HepG2 (cell line): ENCODE results near the gene HMCN2. TPM values are rescaled to one million over a fixed set of nuclear protein-coding genes. Genes with fewer than 3 reads are reported as not detected.

Experiments used
- ATAC-seq: fragments of 200-7000 bp; cut with Tn5 transposase; 3 replicates; pipeline ENCODE4 v1.9.1; 2020; ENCODE audit warnings: mild to moderate bottlenecking, moderate library complexity
- BruUV-seq: library from RNA; stranded (reverse); fragments of 400-500 nt; replicated peaks from 2 replicates; lab custom pipeline; 2021; lab: Mats Ljungman, UMichigan
- CTCF ChIA-PET: fragments of 300-600 bp; formaldehyde crosslinking; extraction: SDS; loops from one replicate; lab custom pipeline; 2021; ENCODE audit warnings: low total read pairs, inconsistent platforms, low intra/inter-chr PET ratio; lab: Yijun Ruan, JAX
- POLR2A ChIA-PET: fragments of 350-600 bp; sonication (Branson Sonifier 250); formaldehyde crosslinking; loops from one replicate; lab custom pipeline; 2020; ENCODE audit warnings: antibody characterized with exemption, inconsistent platforms; lab: Yijun Ruan, JAX
- DNase-seq: peaks from one replicate; pipeline ENCODE4 v3.0.0-alpha.2; 2015; ENCODE audit warnings: low spot score
- FAIRE-seq: peaks from 3 replicates; lab custom pipeline; 2011; peaks lifted over from hg19 to GRCh38; lab: Jason Lieb, UNC
- H2AFZ ChIP-seq: one replicate; pipeline ENCODE4 v1.6.1; 2011; ENCODE audit warnings: low read length, inconsistent platforms
- H3K27ac ChIP-seq: fragments of 300-600 bp; 3 replicates; pipeline ENCODE4 v1.8.0; 2011; ENCODE audit warnings: mixed run types, mild to moderate bottlenecking, mixed read lengths, low read length, inconsistent platforms; ENCODE audit not compliant: insufficient read depth; ENCODE audit errors: extremely low read length
- H3K27me3 ChIP-seq, 2 experiments: fragments of 200-600 bp in 1 of 2; 2 replicates in 1 of 2; 3 replicates in 1 of 2; pipeline versions ENCODE4 v1.6.0 to v1.8.0; 2011; ENCODE audit warnings: low read length in 2 of 2, mild to moderate bottlenecking in 2 of 2, moderate library complexity in 2 of 2, inconsistent platforms in 1 of 2; ENCODE audit not compliant: insufficient read depth in 2 of 2, control insufficient read depth in 1 of 2
- H3K36me3 ChIP-seq, 2 experiments: fragments of 200-600 bp in 1 of 2; replicated peaks in 1 of 2; 2 replicates in 1 of 2; 3 replicates in 1 of 2; pipeline versions ENCODE4 v1.5.1 to v1.8.0; 2011; ENCODE audit warnings: low read length in 2 of 2, inconsistent platforms in 1 of 2; ENCODE audit not compliant: insufficient read depth in 2 of 2, control insufficient read depth in 1 of 2
- H3K4me1 ChIP-seq: 2 replicates; pipeline ENCODE4 v1.5.1; 2012; ENCODE audit warnings: low read length, inconsistent platforms; ENCODE audit not compliant: insufficient read depth
- H3K4me2 ChIP-seq: 2 replicates; pipeline ENCODE4 v1.6.0; 2011; ENCODE audit warnings: low read depth, low read length, inconsistent platforms
- H3K4me3 ChIP-seq, 3 experiments: fragments of 200-600 bp in 1 of 3; sonication (generic), shearing (Covaris generic) in 1 of 3; replicated peaks in 1 of 3; 2 replicates each; pipeline ENCODE4 v1.5.1; 2011 to 2016; ENCODE audit warnings: low read length in 3 of 3, inconsistent platforms in 2 of 3, low read depth in 2 of 3, mild to moderate bottlenecking in 2 of 3, control low read depth in 1 of 3, mixed read lengths in 1 of 3; ENCODE audit not compliant: insufficient read depth in 1 of 3
- H3K79me2 ChIP-seq: one replicate; pipeline ENCODE4 v1.6.1; 2011; ENCODE audit warnings: low read length, inconsistent platforms; ENCODE audit not compliant: insufficient read depth
- H3K9ac ChIP-seq: 2 replicates; pipeline ENCODE4 v1.6.0; 2011; ENCODE audit warnings: mild to moderate bottlenecking, low read depth, low read length, inconsistent platforms; ENCODE audit not compliant: insufficient read depth
- H3K9me3 ChIP-seq: 2 replicates; pipeline ENCODE4 v1.5.1; 2012; ENCODE audit warnings: mild to moderate bottlenecking, low read length
- H4K20me1 ChIP-seq: 2 replicates; pipeline ENCODE4 v1.6.0; 2011; ENCODE audit warnings: inconsistent platforms, mild to moderate bottlenecking, low read length, moderate library complexity; ENCODE audit not compliant: insufficient read depth
- AHR ChIP-seq: IDR thresholded peaks from 2 replicates; pipeline ENCODE4 v1.6.1; 2018; ENCODE audit warnings: missing genetic modification reagents, missing compliant biosample characterization
- BORCS8-MEF2B ChIP-seq: sonication (generic); formaldehyde crosslinking; IDR thresholded peaks from 2 replicates; pipeline ENCODE4 v1.8.0; 2022; ENCODE audit warnings: mild to moderate bottlenecking, missing genetic modification reagents
- CEBPB ChIP-seq: IDR thresholded peaks from 2 replicates; pipeline ENCODE4 v1.6.1; 2011; ENCODE audit warnings: low read depth, low read length, improper control_type of control experiment, borderline replicate concordance
- MAFG ChIP-seq: sonication (generic); formaldehyde crosslinking; IDR thresholded peaks from 2 replicates; pipeline ENCODE4 v1.5.1; 2020; ENCODE audit warnings: mild to moderate bottlenecking, missing genetic modification reagents
- RBAK ChIP-seq: sonication (generic); formaldehyde crosslinking; IDR thresholded peaks from 2 replicates; pipeline ENCODE4 v1.5.1; 2020; ENCODE audit warnings: mild to moderate bottlenecking, missing genetic modification reagents
- TSC22D2 ChIP-seq: sonication (generic); formaldehyde crosslinking; IDR thresholded peaks from 2 replicates; pipeline ENCODE4 v1.5.1; 2020; ENCODE audit warnings: missing genetic modification reagents, mild to moderate bottlenecking, borderline replicate concordance
- U2AF2 ChIP-seq: fragments of 200-400 bp; formaldehyde crosslinking; IDR thresholded peaks from 2 replicates; pipeline ENCODE4 v1.6.1; 2017; ENCODE audit warnings: low read depth, mild to moderate bottlenecking, low read length
- ZBTB42 ChIP-seq: sonication (generic); formaldehyde crosslinking; IDR thresholded peaks from 2 replicates; pipeline ENCODE4 v1.5.0; 2020; ENCODE audit warnings: mild to moderate bottlenecking, missing genetic modification reagents
- ZNF232 ChIP-seq: sonication (generic); formaldehyde crosslinking; IDR thresholded peaks from 2 replicates; pipeline ENCODE4 v1.4.0; 2020; ENCODE audit warnings: missing genetic modification reagents, borderline replicate concordance
- ZNF720 ChIP-seq: sonication (generic); formaldehyde crosslinking; IDR thresholded peaks from 2 replicates; pipeline ENCODE4 v1.4.0; 2020; ENCODE audit warnings: missing genetic modification reagents
- ZNF816 ChIP-seq: sonication (generic); formaldehyde crosslinking; IDR thresholded peaks from 2 replicates; pipeline ENCODE4 v1.8.0; 2022; ENCODE audit warnings: missing genetic modification reagents, mild to moderate bottlenecking, borderline replicate concordance
- WGBS: methylation state at CpG from one replicate; pipeline ENCODE4 v1.1.6; 2017; ENCODE audit warnings: low lambda C conversion rate; 5-methylcytosine and 5-hydroxymethylcytosine counted together
- in situ Hi-C: cut with HindIII; loops from 2 replicates; pipeline ENCODE4 v1.10.0; 2017; ENCODE audit warnings: low pct_unique_long_range_greater_than_20kb; ENCODE audit not compliant: extremely low pct_ligation_motif_present
- intact Hi-C: fragments of 100-400 bp; cut with micrococcal nuclease; formaldehyde crosslinking; loops from one replicate; pipeline ENCODE4 v1.10.0; 2022; ENCODE audit not compliant: unreplicated experiment
- polyA plus RNA-seq, 8 experiments: library from polyadenylated mRNA; depleted of rRNA in 3 of 8; stranded (reverse) in 7 of 8; unstranded in 1 of 8; fragments of >200 nt; fragmentation: Illumina TruSeq in 4 of 8; extraction: Trizol in 4 of 8; gene quantifications; 2 replicates each; pipeline versions ENCODE4 v1.2.1 to v1.2.3, GENCODE V29; 2011 to 2016; ENCODE audit warnings: low read depth in 4 of 8, missing spikeins in 1 of 8, mixed read lengths in 1 of 8; ENCODE audit not compliant: insufficient read depth in 1 of 8
- total RNA-seq, 5 experiments: library from RNA; depleted of rRNA; stranded (reverse); fragments of >200 nt; fragmentation: Illumina TruSeq; extraction: Trizol; gene quantifications; 2 replicates each; pipeline ENCODE4 v1.2.3, GENCODE V29; 2016; ENCODE audit warnings: low read depth in 1 of 5
- TF ChIP-seq, protein P1 (sequence below): sonication (generic); formaldehyde crosslinking; IDR thresholded peaks from 2 replicates; pipeline ENCODE4 v1.4.0; 2020; ENCODE audit warnings: low read depth, mild to moderate bottlenecking, missing genetic modification reagents

HMCN2 gene
- total and polyA plus RNA-seq, 2 of the 13 experiments (the other 11 are each of a cell fraction or from before 2014, with no cell fraction given): 0.09 TPM; not detected in 1

DNA sequence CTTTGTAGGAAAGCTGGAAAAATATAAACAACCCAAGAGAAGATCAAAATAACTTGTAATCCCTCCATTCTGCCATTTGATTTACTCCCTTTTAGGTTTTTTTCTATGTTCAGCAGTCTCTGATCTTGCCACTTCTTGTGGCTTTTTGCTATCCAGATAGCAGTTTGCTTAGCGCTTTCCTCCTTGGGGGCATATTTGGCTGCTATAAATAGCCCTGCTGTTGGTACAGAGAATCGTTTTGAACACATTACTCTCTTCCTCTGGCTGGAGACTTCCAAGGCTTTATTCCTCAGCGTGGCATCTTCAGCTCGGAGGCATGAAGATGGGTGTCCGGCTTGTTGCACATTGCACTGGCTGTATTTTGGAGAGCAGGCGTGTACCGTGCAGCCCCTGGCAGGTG is 38.6 kb downstream of the HMCN2 start (continued):
- TF ChIP-seq, protein P1, sequence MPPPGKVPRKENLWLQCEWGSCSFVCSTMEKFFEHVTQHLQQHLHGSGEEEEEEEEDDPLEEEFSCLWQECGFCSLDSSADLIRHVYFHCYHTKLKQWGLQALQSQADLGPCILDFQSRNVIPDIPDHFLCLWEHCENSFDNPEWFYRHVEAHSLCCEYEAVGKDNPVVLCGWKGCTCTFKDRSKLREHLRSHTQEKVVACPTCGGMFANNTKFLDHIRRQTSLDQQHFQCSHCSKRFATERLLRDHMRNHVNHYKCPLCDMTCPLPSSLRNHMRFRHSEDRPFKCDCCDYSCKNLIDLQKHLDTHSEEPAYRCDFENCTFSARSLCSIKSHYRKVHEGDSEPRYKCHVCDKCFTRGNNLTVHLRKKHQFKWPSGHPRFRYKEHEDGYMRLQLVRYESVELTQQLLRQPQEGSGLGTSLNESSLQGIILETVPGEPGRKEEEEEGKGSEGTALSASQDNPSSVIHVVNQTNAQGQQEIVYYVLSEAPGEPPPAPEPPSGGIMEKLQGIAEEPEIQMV: no peak
- TF ChIP-seq AHR (no peak), ZNF232 (CRISPR knock-in tag) (no peak), ZNF720 (CRISPR knock-in tag) (no peak), U2AF2 (no peak), RBAK (CRISPR knock-in tag) (no peak), MAFG (CRISPR knock-in tag) (no peak), CEBPB (no peak), TSC22D2 (CRISPR knock-in tag) (no peak)

DNA sequence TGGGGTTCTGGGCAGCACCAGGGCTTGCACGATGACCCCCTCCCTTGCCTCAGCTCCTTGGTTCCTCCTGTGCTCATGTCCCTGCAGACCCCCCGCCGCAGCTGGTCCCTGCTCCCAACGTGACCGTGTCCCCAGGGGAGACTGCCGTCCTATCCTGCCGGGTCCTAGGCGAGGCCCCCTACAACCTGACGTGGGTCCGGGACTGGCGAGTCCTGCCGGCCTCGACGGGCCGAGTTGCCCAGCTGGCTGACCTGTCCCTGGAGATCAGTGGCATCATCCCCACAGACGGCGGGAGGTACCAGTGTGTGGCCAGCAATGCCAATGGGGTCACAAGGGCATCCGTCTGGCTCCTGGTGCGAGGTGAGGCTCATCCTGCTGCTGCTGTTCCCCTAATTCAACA is 39.1 kb downstream of the HMCN2 start:
- Histone ChIP-seq H3K4me3 (no peak overlapping the region), H3K4me1 (no peaks in the 10 kb centered on the region), H3K36me3 (no peaks in the 10 kb centered on the region), H2AFZ (no peak overlapping the region), H3K27ac (no peak overlapping the region), H3K9me3 (no peaks in the 10 kb centered on the region), H4K20me1 (0 out of 2 replicates have a peak, but pooled peaks cover 4% of the 10 kb centered on the region), H3K79me2 (no peaks in the 10 kb centered on the region), H3K27me3 (peaks cover 6 to 33% of the 10 kb centered on the region in 2 experiments; a peak in 3 of 5 replicates), H3K4me2 (no peak overlapping the region), H3K9ac (no peak overlapping the region)
- DNase-seq: no peak
- no peak for FAIRE-seq
- ChIA-PET CTCF (no interaction called here), POLR2A (no interaction called here)
- no CpG with 5 or more reads among the region's 19 CpGs for WGBS
- in situ Hi-C loops (no loop called here), intact Hi-C loops (no loop called here)
- ATAC-seq: no peak
- no TSS peak for BruUV-seq
- no peak for TF ChIP-seq ZNF232 (CRISPR knock-in tag)
- no peak for TF ChIP-seq ZNF816 (CRISPR knock-in tag)
- no peak for TF ChIP-seq ZBTB42 (CRISPR knock-in tag)
- TF ChIP-seq BORCS8-MEF2B (CRISPR knock-in tag): no peak
